HFFc6 (cell line): ENCODE measurements around the gene TIMM21. TPM values are rescaled to one million over a fixed set of nuclear protein-coding genes. Genes with fewer than 3 reads are reported as not detected.

ENCODE experiments used
- DNase-seq: peaks from one replicate; pipeline ENCODE4 v3.0.0-alpha.2; 2018
- H3K27ac Mint-ChIP-seq: 2 replicates; pipeline ENCODE4 v1.8.0; 2020; ENCODE audit warnings: mild to moderate bottlenecking, mixed read lengths
- H3K27me3 Mint-ChIP-seq: 2 replicates; pipeline ENCODE4 v1.8.0; 2021; ENCODE audit warnings: mild to moderate bottlenecking, moderate library complexity, mixed read lengths; ENCODE audit not compliant: insufficient read depth
- H3K36me3 Mint-ChIP-seq: 2 replicates; pipeline ENCODE4 v1.8.0; 2021; ENCODE audit warnings: low read depth, mixed read lengths
- H3K4me1 Mint-ChIP-seq: 2 replicates; pipeline ENCODE4 v1.8.0; 2020; ENCODE audit warnings: low read depth, mixed read lengths
- H3K4me3 Mint-ChIP-seq: 2 replicates; pipeline ENCODE4 v1.8.0; 2020; ENCODE audit warnings: mild to moderate bottlenecking, moderate library complexity, mixed read lengths
- H3K9me3 Mint-ChIP-seq: 2 replicates; pipeline ENCODE4 v1.8.0; 2020; ENCODE audit warnings: mild to moderate bottlenecking, mixed read lengths
- CTCF ChIP-seq: fragments of 200-600 bp; sonication (generic); IDR thresholded peaks from 2 replicates; pipeline ENCODE4 v1.5.0; 2021; ENCODE audit warnings: antibody characterized with exemption, mild to moderate bottlenecking
- total RNA-seq, 6 experiments: library from RNA; stranded (reverse); fragmentation: NEBNext Ultra II Directional; extraction: Animal tissue kit (Norgen Biotek cat#: 25700); gene quantifications; 2 replicates in 1 of 6; 3 replicates in 5 of 6; pipeline ENCODE4 v1.2.3, GENCODE V29; 2021

Gene TIMM21
- total RNA-seq, 6 experiments from 2014 or later, result 34.1 to 42.4 (median 40.6) TPM

- H3K9me3 Mint-ChIP-seq, result no peaks in the 10 kb centered on the region
- H3K4me1 Mint-ChIP-seq, result peaks cover 59% of the 10 kb centered on the region
- peaks cover 46% of the 10 kb centered on the region for H3K36me3 Mint-ChIP-seq
Observed at GRCh38 chr18:74153793-74154192, 5.5 kb downstream of the TIMM21 start.

GRCh38 chr18:74154716-74155115, 6.4 kb downstream of the TIMM21 start:
- Mint-ChIP-seq H3K9me3 (no peaks in the 10 kb centered on the region), H3K27me3 (no peaks in the 10 kb centered on the region), H3K4me3 (no peak overlapping the region), H3K36me3 (peaks cover 41% of the 10 kb centered on the region), H3K4me1 (peaks cover 50% of the 10 kb centered on the region), H3K27ac (no peak overlapping the region)
- TF ChIP-seq CTCF, result no peak
- no peak for DNase-seq

More at GRCh38 chr18:74153793-74154192, 5.5 kb downstream of the TIMM21 start:
- no peak overlapping the region for H3K4me3 Mint-ChIP-seq
- DNase-seq, result no peak
- TF ChIP-seq CTCF, result no peak
- H3K27me3 Mint-ChIP-seq, result no peaks in the 10 kb centered on the region
- no peak overlapping the region for H3K27ac Mint-ChIP-seq

GRCh38 chr18:74155276-74155675, 7.0 kb downstream of the TIMM21 start:
- Mint-ChIP-seq H3K36me3 (peaks cover 41% of the 10 kb centered on the region), H3K27me3 (no peaks in the 10 kb centered on the region), H3K9me3 (no peaks in the 10 kb centered on the region), H3K27ac (peak overlapping the region; percentile 41; the same call in 1 of the 2 replicates), H3K4me1 (peaks cover 44% of the 10 kb centered on the region), H3K4me3 (no peak overlapping the region)
- peak; percentile 20 for DNase-seq
- no peak for TF ChIP-seq CTCF

- Mint-ChIP-seq H3K4me3 (no peak overlapping the region), H3K27ac (no peak overlapping the region), H3K4me1 (no peaks in the 10 kb centered on the region), H3K36me3 (peaks cover 1% of the 10 kb centered on the region; the same call in 1 of the 2 replicates), H3K9me3 (no peaks in the 10 kb centered on the region), H3K27me3 (peaks cover 9% of the 10 kb centered on the region)
- no peak for DNase-seq
- peak; percentile 42 for TF ChIP-seq CTCF
Observed at GRCh38 chr18:74163019-74163660, 14.8 kb downstream of the TIMM21 start.

- Mint-ChIP-seq H3K36me3 (no peaks in the 10 kb centered on the region), H3K27me3 (peaks cover 23% of the 10 kb centered on the region)
- no peak for TF ChIP-seq CTCF
Observed at GRCh38 chr18:74166386-74166785, 18.1 kb downstream of the TIMM21 start.

More at GRCh38 chr18:74166386-74166785, 18.1 kb downstream of the TIMM21 start:
- Mint-ChIP-seq H3K4me3 (no peak overlapping the region), H3K9me3 (no peaks in the 10 kb centered on the region), H3K4me1 (no peaks in the 10 kb centered on the region), H3K27ac (no peak overlapping the region)
- DNase-seq, result no peak
